GM10266 (cell line): ENCODE data around the gene IZUMO4.

Experiments used
- DNase-seq: peaks from one replicate; pipeline ENCODE4 v3.0.0; 2012; ENCODE audit errors: extremely low spot score
- TF ChIP-seq, protein P1 (sequence below): IDR thresholded peaks from 2 replicates; pipeline ENCODE4 v1.5.1; 2012; ENCODE audit warnings: mild to moderate bottlenecking, low read depth; ENCODE audit not compliant: control insufficient read depth, insufficient read depth; ENCODE audit errors: missing control alignments

Gene IZUMO4

DNA sequence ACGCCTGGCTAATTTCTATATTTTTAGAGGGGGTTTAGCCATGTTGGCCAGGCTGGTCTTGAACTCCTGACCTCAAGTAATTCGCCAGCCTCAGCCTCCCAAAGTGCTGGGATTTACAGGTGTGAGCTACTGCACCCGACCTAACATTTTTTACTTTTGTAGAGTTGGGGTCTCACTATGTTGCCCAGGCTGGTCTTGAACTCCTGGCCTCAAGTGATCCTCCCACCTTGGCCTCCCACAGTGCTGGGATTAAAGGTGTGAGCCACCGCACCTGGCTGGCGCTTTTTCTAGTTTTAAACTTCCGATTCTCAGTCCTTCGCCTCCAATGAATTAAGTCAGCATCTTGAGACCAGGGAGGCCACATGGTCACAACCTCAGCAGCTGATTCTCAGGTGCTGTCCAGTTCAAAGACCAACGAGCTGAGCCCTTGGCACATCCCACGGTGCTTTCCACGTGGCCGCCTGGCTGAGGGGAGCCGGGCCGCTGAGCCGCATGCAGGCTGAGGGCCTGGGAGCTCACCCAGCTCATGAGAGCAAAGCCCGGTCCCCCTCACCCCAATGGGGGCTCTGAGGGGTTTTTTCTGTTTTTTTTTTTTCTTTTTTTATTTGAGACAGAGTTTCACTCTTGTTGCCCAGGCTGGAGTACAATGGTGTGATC is 45.6 kb downstream of the IZUMO4 start:
- TF ChIP-seq, protein P1, sequence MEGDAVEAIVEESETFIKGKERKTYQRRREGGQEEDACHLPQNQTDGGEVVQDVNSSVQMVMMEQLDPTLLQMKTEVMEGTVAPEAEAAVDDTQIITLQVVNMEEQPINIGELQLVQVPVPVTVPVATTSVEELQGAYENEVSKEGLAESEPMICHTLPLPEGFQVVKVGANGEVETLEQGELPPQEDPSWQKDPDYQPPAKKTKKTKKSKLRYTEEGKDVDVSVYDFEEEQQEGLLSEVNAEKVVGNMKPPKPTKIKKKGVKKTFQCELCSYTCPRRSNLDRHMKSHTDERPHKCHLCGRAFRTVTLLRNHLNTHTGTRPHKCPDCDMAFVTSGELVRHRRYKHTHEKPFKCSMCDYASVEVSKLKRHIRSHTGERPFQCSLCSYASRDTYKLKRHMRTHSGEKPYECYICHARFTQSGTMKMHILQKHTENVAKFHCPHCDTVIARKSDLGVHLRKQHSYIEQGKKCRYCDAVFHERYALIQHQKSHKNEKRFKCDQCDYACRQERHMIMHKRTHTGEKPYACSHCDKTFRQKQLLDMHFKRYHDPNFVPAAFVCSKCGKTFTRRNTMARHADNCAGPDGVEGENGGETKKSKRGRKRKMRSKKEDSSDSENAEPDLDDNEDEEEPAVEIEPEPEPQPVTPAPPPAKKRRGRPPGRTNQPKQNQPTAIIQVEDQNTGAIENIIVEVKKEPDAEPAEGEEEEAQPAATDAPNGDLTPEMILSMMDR: no peak
- no peak for DNase-seq

DNA sequence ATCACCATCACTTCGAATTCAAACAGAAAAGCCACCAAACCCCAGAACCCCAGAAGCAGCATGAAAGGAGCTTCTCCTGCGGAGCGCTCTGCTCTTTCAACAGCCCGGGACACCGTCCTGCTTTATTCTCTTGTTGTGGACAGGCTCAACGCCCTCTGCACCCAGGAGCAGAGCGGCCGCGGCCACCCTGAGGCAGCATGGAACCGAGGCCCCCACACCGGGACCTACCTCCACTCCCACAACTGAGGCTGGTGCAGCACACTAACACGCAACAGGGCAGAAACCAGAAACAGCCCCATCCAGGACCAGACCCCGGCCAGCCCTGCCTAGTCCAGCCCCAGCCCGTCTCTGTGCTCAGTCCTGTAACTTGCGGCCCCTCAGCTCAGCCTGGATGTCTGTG is 47.5 kb downstream of the IZUMO4 start:
- DNase-seq: no peak
- TF ChIP-seq, protein P1: no peak

DNA sequence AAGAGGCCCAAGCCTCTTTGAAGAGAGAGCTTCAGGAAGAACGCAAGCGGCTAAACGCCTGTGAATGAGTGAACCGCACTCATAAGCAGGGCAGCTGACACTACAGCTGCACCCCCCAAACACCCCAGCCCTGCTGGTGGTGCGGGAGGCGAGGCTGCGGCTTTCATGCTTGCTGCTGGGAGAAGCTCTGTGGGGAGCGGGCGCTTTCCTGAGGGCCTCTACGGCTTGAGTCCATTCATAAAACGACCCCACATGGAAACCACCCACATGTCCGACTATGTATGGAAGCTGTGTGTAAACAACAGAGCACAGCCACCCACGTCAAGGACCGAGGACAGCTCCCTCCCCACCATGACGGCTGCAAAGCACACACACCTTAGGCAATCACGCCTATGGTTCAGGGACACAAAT is 49.1 kb downstream of the IZUMO4 start:
- DNase-seq: no peak
- TF ChIP-seq, protein P1: no peak

DNA sequence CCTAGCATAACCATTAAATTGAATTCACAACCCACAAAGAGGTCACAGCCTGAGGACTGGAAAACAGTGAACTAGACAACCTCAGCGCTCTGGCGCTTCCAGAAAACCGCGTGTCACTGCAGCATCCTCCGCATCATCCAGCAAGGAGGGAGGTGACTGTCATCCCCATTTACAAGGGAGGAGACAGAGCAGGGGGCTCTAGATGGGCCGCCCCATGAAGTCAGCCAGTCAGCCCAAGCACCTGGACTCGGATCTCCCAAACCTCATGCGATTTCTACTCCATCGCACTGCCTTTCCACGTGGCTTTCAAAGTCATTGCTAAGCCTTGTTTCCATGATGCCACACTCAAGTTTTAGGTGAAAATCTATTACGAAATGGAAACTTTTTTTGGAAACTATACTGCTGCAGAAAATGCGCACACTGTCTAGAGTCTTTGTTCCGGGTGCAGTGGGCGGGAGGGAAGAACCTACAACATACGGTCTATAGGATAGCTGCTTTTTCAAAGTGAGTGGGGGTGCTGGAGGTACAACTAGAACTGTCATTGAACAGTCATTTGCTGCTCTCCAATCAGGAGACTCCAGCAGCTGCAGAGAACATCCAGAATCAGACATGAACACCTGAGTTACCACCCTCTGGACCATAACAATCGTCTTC is 51.9 kb downstream of the IZUMO4 start:
- TF ChIP-seq, protein P1: no peak
- DNase-seq: no peak
